DND-41 (cell line): Measurements from ENCODE around the gene EFCAB3.

Experiments used
- ATAC-seq: fragments of 200-7000 bp; cut with Tn5 transposase; 3 replicates; pipeline ENCODE4 v1.9.1; 2021; ENCODE audit warnings: low read depth; ENCODE audit not compliant: insufficient read depth
- DNase-seq: peaks from one replicate; pipeline ENCODE4 v3.0.0-alpha.2; 2020
- H2AFZ ChIP-seq: 2 replicates; pipeline ENCODE4 v1.6.0; 2012; ENCODE audit warnings: low read depth, low read length
- H3K27ac ChIP-seq: 2 replicates; pipeline ENCODE4 v1.5.1; 2012; ENCODE audit warnings: low read length, inconsistent platforms
- H3K27me3 ChIP-seq: fragments of 200-600 bp; sonication (generic); 2 replicates; pipeline ENCODE4 v1.6.0; 2012; ENCODE audit warnings: low read length, mild to moderate bottlenecking, inconsistent platforms; ENCODE audit not compliant: insufficient read depth, poor library complexity
- H3K36me3 ChIP-seq: 2 replicates; pipeline ENCODE4 v1.5.1; 2012; ENCODE audit warnings: low read length, inconsistent platforms; ENCODE audit not compliant: insufficient read depth
- H3K4me1 ChIP-seq: 2 replicates; pipeline ENCODE4 v1.5.1; 2012; ENCODE audit warnings: mild to moderate bottlenecking, low read length; ENCODE audit not compliant: insufficient read depth
- H3K4me2 ChIP-seq: 2 replicates; pipeline ENCODE4 v1.6.0; 2012; ENCODE audit warnings: mild to moderate bottlenecking, moderate library complexity, low read length, inconsistent platforms; ENCODE audit not compliant: insufficient read depth
- H3K4me3 ChIP-seq, 2 experiments: fragments of 200-600 bp in 1 of 2; shearing (Covaris generic) in 1 of 2; 2 replicates each; pipeline ENCODE4 v1.5.1; 2012 to 2016; ENCODE audit warnings: inconsistent platforms in 2 of 2, low read length in 2 of 2, mild to moderate bottlenecking in 2 of 2, low read depth in 1 of 2, moderate library complexity in 1 of 2
- H3K79me2 ChIP-seq: 2 replicates; pipeline ENCODE4 v1.6.0; 2012; ENCODE audit warnings: low read length, inconsistent platforms; ENCODE audit not compliant: insufficient read depth
- H3K9ac ChIP-seq: 2 replicates; pipeline ENCODE4 v1.6.0; 2012; ENCODE audit warnings: low read depth, mild to moderate bottlenecking, inconsistent platforms, low read length, moderate library complexity
- H3K9me3 ChIP-seq: 2 replicates; pipeline ENCODE4 v1.5.1; 2012; ENCODE audit warnings: low read length, moderate library complexity, mild to moderate bottlenecking, inconsistent platforms; ENCODE audit not compliant: insufficient read depth, severe bottlenecking
- H4K20me1 ChIP-seq: 2 replicates; pipeline ENCODE4 v1.6.0; 2012; ENCODE audit warnings: low read length; ENCODE audit not compliant: insufficient read depth
- CTCF ChIP-seq: IDR thresholded peaks from 2 replicates; pipeline ENCODE4 v1.5.1; 2012; ENCODE audit warnings: borderline replicate concordance, low read length, moderate library complexity, mild to moderate bottlenecking; ENCODE audit not compliant: poor library complexity, severe bottlenecking; ENCODE audit errors: extremely low read depth
- EZH2 ChIP-seq: IDR thresholded peaks from 3 replicates; pipeline ENCODE4 v1.6.1; 2012; ENCODE audit warnings: borderline replicate concordance, low read depth, mild to moderate bottlenecking, moderate library complexity, low read length, inconsistent platforms; ENCODE audit not compliant: severe bottlenecking

EFCAB3 gene

GRCh38 chr17:62366191-62366590, 14.2 kb upstream of the EFCAB3 start:
- Histone ChIP-seq H3K79me2 (no peaks in the 10 kb centered on the region), H4K20me1 (no peaks in the 10 kb centered on the region), H3K36me3 (no peaks in the 10 kb centered on the region), H3K4me3 (no peak overlapping the region), H3K4me2 (no peak overlapping the region), H2AFZ (no peak overlapping the region), H3K4me1 (no peaks in the 10 kb centered on the region), H3K9me3 (no peaks in the 10 kb centered on the region), H3K27ac (no peak overlapping the region), H3K27me3 (peaks cover 21% of the 10 kb centered on the region), H3K9ac (no peak overlapping the region)
- ATAC-seq (no peak), DNase-seq (no peak)
- TF ChIP-seq CTCF: no peak
- TF ChIP-seq EZH2: no peak

- no peaks in the 10 kb centered on the region for H3K4me1 ChIP-seq
- no peaks in the 10 kb centered on the region for H4K20me1 ChIP-seq
- no peak overlapping the region for H3K4me3 ChIP-seq
- ATAC-seq (no peak), DNase-seq (no peak)
- no peak overlapping the region for H3K9ac ChIP-seq
- no peak overlapping the region for H3K4me2 ChIP-seq
- H3K36me3 ChIP-seq: no peaks in the 10 kb centered on the region
- no peaks in the 10 kb centered on the region for H3K79me2 ChIP-seq
- no peak for TF ChIP-seq CTCF
- H3K9me3 ChIP-seq: no peaks in the 10 kb centered on the region
- H3K27ac ChIP-seq: no peak overlapping the region
- H2AFZ ChIP-seq: no peak overlapping the region
- H3K27me3 ChIP-seq: peaks cover 7% of the 10 kb centered on the region
Observed at GRCh38 chr17:62381561-62381960, 1.2 kb downstream of the EFCAB3 start.

- no peaks in the 10 kb centered on the region for H3K9me3 ChIP-seq
- H3K27me3 ChIP-seq: peaks cover 14% of the 10 kb centered on the region
- H3K4me2 ChIP-seq: no peak overlapping the region
- no peaks in the 10 kb centered on the region for H4K20me1 ChIP-seq
- no peak overlapping the region for H3K27ac ChIP-seq
- H2AFZ ChIP-seq: no peak overlapping the region
- H3K9ac ChIP-seq: no peak overlapping the region
- no peaks in the 10 kb centered on the region for H3K36me3 ChIP-seq
- no peak for TF ChIP-seq CTCF
- no peak for TF ChIP-seq EZH2
- H3K79me2 ChIP-seq: no peaks in the 10 kb centered on the region
- no peak for ATAC-seq
- no peak for DNase-seq
- no peak overlapping the region for H3K4me3 ChIP-seq
- no peaks in the 10 kb centered on the region for H3K4me1 ChIP-seq
Observed at GRCh38 chr17:62388856-62389255, 8.5 kb downstream of the EFCAB3 start.

GRCh38 chr17:62392908-62393307, 12.6 kb downstream of the EFCAB3 start:
- Histone ChIP-seq H3K4me2 (no peak overlapping the region), H3K36me3 (no peaks in the 10 kb centered on the region)
- no peak for ATAC-seq

More at GRCh38 chr17:62392908-62393307, 12.6 kb downstream of the EFCAB3 start:
- Histone ChIP-seq H3K4me1 (no peaks in the 10 kb centered on the region), H3K79me2 (no peaks in the 10 kb centered on the region), H3K9ac (no peak overlapping the region), H3K4me3 (no peak overlapping the region), H2AFZ (no peak overlapping the region), H3K27ac (no peak overlapping the region), H3K27me3 (peaks cover 9% of the 10 kb centered on the region), H3K9me3 (no peaks in the 10 kb centered on the region), H4K20me1 (no peaks in the 10 kb centered on the region)
- no peak for DNase-seq
- no peak for TF ChIP-seq CTCF
- TF ChIP-seq EZH2: no peak
